Choroid plexus epithelial cell (primary cell): ENCODE data around the gene MEX3B.
"Not testable (repeated sequence)": the region's sequence is repeated elsewhere in the genome, so short reads cannot be mapped to it uniquely, and the experiment has no call there.

Source experiments
- DNase-seq: peaks from one replicate; pipeline ENCODE4 v3.0.0-alpha.2; 2010; ENCODE audit warnings: low read depth
- H3K4me3 ChIP-seq: 2 replicates; pipeline ENCODE4 v1.5.1; 2011; ENCODE audit warnings: low read depth, mild to moderate bottlenecking, control low read depth, low read length, moderate library complexity
- TF ChIP-seq, protein P1 (sequence below): conservative IDR thresholded peaks from 2 replicates; pipeline ENCODE4 v1.5.1; 2011; ENCODE audit warnings: low read depth, mild to moderate bottlenecking, control low read depth, inconsistent platforms, low read length, moderate library complexity

The MEX3B gene

GRCh38 chr15:82043130-82043673 lies 2.6 kb downstream of the MEX3B start:
- TF ChIP-seq, protein P1, sequence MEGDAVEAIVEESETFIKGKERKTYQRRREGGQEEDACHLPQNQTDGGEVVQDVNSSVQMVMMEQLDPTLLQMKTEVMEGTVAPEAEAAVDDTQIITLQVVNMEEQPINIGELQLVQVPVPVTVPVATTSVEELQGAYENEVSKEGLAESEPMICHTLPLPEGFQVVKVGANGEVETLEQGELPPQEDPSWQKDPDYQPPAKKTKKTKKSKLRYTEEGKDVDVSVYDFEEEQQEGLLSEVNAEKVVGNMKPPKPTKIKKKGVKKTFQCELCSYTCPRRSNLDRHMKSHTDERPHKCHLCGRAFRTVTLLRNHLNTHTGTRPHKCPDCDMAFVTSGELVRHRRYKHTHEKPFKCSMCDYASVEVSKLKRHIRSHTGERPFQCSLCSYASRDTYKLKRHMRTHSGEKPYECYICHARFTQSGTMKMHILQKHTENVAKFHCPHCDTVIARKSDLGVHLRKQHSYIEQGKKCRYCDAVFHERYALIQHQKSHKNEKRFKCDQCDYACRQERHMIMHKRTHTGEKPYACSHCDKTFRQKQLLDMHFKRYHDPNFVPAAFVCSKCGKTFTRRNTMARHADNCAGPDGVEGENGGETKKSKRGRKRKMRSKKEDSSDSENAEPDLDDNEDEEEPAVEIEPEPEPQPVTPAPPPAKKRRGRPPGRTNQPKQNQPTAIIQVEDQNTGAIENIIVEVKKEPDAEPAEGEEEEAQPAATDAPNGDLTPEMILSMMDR = no peak
- peak overlapping the region; percentile 75 for H3K4me3 ChIP-seq
- no peak for DNase-seq

DNA sequence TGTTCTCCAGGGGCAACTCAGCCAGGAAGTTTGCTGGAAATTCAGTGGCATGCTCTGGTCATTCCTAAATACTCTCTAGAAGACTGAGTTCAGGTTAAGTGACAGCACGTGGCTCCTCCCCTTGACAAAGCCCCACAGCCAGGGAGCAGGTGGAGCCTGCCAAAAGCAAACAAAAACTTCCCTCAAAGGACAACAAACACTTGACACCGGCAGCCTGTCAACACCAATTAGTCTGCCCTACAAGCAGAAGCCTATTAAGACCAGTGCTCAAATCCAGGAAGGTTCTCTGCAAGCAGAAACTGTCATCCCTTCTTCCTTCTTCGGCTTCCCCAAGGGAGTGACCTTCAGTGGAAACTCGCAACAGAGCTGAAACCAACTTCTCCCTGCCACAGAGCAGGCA lies 5.0 kb downstream of the MEX3B start:
- no peak for DNase-seq
- no peak overlapping the region for H3K4me3 ChIP-seq
- TF ChIP-seq, protein P1 = no peak

DNA sequence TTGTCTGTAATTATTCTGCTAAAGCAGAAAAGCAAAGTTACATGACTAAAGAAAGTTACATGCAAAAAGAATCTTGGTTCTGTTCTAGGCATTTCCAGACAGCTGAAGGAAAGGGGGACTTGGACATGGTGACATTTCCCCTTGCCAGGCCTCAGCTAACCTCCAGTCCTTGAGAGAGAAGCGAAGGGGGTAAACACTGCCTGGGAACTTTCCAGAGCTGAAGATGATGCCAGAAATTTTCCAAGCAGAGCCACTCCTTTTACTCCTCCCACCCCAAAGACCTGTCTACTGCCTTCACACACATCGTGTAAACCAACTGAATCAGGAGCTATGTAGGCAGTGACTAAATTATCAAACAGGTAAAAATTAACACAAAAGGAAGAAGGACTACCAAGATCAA lies 5.4 kb downstream of the MEX3B start:
- TF ChIP-seq, protein P1 = no peak
- no peak overlapping the region for H3K4me3 ChIP-seq
- DNase-seq = no peak

GRCh38 chr15:82039871-82040270 lies 5.9 kb downstream of the MEX3B start:
- H3K4me3 ChIP-seq = no peak overlapping the region
- no peak for DNase-seq
- TF ChIP-seq, protein P1 = no peak

DNA sequence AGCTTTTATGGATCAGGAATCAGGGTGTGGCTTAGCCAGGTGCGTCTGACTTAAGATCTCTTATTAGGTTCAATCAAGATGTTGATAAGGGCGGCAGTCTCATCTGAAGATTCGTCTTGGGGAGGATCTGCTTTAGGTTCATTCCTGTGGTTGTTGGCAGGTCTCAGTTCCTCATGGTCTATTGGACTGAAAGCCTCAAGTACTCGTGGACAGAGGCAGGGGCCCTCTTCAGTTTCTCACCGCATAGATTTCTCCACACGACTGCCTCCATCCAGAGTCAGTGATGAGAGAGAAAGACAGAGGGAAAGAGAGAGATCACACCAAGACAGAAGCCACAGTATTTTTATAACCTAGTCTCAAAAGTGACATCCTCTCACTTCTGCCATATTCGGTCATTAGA lies 9.4 kb downstream of the MEX3B start:
- DNase-seq = no peak
- TF ChIP-seq, protein P1 = no peak
- H3K4me3 ChIP-seq = no peak overlapping the region

DNA sequence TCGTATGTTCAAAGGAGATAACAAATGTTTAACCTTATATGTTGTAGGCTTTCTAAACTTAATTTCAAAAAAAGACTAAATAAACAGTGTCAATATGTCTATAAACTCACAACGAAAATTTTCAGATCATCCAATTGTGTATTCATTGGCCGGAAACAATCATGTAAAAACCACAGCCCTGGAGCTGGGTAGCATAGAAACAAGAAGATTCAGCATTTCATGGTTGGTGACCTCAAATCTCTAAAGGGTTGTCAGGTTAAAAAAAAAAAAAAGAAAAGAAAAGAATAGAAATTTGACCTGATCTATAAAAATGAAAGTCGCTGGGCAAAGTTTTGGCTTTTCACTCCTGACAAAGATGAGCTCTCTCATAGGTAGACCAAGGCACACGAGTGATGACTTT lies 13.9 kb downstream of the MEX3B start:
- no peak for DNase-seq
- H3K4me3 ChIP-seq = no peak overlapping the region
- TF ChIP-seq, protein P1 = no peak

GRCh38 chr15:82030176-82030575 lies 15.6 kb downstream of the MEX3B start:
- no peak overlapping the region for H3K4me3 ChIP-seq
- TF ChIP-seq, protein P1 = no peak
- no peak for DNase-seq

DNA sequence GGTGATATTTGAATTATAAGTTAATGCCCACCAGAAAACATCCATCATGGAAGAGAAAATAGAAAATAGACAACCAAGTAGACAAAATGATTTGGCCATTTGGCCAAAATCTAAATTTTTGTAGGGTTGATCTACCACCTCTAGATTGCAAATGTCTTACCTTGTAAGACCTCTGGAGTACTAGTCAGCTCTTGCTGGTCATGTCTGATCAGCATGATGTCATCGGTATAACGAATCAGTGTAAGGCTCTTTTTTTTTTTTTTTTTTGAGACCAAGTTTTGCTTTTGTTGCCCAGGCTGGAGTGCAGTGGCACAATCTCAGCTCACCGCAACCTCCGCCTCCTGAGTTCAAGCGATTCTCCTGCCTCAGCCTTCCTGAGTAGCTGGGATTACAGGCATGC lies 17.7 kb downstream of the MEX3B start:
- H3K4me3 ChIP-seq, DNase-seq: not testable (repeated sequence)
